HG03432 (cell line): ENCODE data around the gene SGK1.
"Not testable (repeated sequence)": the region's sequence is repeated elsewhere in the genome, so short reads cannot be mapped to it uniquely, and the experiment has no call there.

Source experiments
- ATAC-seq: cut with Tn5 transposase; IDR thresholded peaks from one replicate; pipeline ENCODE4 v1.9.1; 2021; ENCODE audit warnings: mild to moderate bottlenecking, moderate library complexity; ENCODE audit not compliant: unreplicated experiment

SGK1 gene

GRCh38 chr6:134195164-134195906, 122.6 kb downstream of the SGK1 start:
- no peak for ATAC-seq

DNA sequence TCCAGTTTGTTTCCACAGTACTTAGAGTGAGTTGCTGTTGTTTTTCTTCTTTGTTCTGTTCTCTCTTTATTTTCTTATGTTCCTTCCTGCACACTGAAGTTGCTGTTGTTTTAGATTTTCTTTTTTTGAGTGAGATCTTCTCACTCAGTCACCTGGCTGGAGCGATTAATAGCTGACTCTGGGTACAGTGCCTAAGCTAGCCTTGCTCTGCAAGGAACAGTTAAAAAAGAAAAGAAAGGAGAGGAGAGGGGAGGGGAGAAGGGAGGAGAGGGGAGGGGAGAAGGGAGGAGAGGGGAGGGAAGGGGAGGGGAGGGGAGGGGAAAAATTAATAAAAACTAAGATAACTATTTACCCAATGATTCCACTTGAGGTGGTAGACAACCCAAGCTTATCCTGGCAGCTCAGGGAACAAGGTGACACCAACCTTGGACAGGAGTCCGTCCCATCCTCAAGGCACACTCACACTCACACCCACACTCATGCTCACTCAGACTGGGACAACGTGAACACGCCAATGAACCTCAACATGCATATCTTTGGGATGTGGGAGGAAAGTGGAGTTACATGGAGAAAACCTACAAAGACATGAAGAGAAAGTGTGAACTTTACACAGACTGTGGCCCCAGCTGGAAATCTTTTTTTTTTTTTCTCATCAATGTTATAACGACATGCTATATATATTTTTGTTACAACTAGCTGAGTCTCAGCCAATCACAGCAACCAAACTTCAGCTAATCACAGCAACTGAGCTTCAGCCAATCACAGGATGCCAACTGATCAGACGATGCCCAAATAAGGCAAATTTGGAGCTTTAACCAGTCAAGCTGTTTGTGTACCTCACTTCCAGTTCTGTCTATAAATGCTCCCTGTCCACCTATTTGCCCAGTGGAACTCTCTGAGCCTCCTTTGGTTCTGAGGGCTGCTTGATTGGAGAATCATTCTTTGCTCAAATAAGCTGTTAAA, 124.1 kb downstream of the SGK1 start:
- ATAC-seq = no peak

DNA sequence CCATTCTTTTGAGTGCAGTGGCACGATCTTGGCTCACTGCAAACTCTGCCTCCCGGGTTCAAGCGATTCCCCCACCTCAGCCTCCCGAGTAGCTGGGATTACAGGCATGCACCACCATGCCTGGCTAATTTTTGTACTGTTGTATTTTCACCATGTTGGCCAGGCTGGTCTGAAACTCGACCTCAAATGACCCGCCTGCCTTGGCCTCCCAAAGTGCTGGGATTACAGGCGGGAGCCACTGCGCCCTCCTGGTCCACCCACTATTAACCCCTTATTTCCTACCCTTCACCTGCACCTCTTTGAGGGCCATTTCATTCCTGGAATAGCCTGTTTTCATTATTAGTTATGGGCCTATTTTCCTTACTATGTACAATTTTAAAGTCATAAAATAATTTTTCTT, 125.3 kb downstream of the SGK1 start:
- ATAC-seq = not testable (repeated sequence)

DNA sequence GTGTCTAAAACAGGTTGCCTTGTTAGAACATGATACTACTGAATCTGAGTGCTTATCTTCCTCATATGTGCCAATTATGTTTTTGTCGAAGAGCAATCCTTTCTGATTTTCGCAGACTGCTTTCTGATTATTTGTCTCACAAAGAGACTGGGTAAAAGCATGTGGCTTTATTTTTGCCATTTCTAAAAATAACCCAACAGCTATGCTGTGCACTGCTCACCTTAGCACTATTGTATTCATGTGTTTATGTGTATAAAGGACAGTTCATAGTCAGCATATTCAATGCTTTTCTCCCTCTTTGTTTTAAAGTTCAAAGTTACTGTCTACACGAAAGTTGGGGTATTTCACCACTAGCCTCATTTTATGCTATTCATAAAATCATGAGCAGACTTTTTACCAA, 127.0 kb downstream of the SGK1 start:
- no peak for ATAC-seq

- no peak for ATAC-seq
These were observed 130.2 kb downstream of the SGK1 start for GRCh38 chr6:134187751-134188150.

GRCh38 chr6:134187154-134187553, 130.8 kb downstream of the SGK1 start:
- ATAC-seq = no peak

- ATAC-seq = no peak
These were observed 131.6 kb downstream of the SGK1 start for GRCh38 chr6:134186355-134186754.

DNA sequence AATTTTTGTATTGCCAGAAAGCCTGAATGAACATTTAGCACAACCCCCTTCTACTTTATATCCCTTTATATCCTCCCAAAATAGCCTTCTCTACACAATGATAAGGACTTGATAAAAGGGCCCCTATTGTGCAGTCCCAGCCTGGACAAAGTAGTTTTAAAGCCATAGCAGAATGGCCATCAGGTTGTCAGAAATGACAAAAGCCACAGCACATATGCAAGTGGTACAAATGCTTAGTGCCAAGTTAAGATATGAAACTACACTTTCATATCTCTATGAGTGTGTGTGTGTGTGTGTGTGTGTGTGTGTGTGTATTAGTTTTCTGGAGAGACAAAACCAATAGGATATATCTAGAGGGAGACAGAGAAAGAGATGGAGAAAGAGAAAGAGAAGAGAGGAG, 132.6 kb downstream of the SGK1 start:
- ATAC-seq = no peak

- ATAC-seq = no peak
These were observed 134.1 kb downstream of the SGK1 start for GRCh38 chr6:134183844-134184243.

GRCh38 chr6:134182528-134182927, 135.4 kb downstream of the SGK1 start:
- ATAC-seq = no peak

DNA sequence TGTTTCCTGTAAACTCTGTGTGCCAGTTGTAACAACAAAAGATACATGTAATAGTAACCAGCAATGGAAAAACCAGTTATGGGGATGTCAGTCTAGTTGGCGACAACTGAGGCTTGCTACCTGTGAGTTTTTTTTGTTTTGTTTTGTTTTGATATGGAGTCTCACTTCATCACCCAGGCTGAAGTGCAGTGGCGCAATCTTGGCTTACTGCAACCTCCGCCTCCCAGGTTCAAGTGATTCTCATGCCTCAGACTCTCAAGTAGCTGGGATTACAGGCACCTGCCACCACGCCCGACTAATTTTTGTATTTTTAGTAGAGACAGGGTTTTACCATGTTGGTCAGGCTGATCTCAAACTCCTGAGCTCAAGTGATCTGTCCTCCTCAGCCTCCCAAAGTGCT, 136.2 kb downstream of the SGK1 start:
- ATAC-seq = not testable (repeated sequence)

GRCh38 chr6:134181251-134181650, 136.7 kb downstream of the SGK1 start:
- ATAC-seq = not testable (repeated sequence)

- ATAC-seq = not testable (repeated sequence)
These were observed 137.4 kb downstream of the SGK1 start for GRCh38 chr6:134180540-134180939.

GRCh38 chr6:134178161-134179044, 139.5 kb downstream of the SGK1 start:
- peak; percentile 30 for ATAC-seq

DNA sequence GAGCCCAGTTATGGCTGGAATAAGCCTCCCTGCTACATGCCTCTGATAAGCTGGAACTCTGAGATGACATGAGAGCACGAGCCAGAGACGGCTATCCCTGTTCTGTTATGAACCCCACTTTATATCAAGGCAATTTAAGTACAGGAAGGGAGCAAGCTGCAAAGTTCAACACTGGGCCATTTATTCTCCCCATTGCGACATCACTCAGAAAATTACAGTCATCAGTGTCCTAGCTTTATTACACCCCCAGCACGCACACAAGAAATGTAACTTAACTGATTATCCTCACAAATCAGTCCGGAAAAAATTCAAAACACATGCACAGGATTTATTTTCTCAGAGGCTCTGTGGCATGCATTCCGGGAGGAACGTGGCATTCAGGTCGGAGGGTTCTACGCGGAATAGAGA, 140.2 kb downstream of the SGK1 start:
- no peak for ATAC-seq

DNA sequence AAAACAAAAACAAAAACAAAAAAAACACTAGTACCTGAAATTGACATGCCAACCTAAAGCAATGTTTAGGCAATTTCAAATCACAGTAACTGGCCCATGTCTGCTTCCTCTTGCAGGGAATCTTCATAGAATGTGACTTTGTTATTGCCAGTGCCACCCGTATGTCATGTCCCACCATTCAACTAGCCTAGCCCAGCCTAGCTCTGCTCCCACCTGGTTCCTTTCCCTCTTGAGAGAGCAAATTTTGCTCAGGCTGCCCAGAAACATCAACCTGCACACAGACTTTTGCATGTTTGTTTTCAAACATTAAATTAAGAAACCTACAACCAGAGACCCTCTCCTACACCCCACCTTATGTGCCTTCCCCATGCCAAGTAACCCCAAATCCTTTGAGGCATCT, 140.7 kb downstream of the SGK1 start:
- no peak for ATAC-seq

DNA sequence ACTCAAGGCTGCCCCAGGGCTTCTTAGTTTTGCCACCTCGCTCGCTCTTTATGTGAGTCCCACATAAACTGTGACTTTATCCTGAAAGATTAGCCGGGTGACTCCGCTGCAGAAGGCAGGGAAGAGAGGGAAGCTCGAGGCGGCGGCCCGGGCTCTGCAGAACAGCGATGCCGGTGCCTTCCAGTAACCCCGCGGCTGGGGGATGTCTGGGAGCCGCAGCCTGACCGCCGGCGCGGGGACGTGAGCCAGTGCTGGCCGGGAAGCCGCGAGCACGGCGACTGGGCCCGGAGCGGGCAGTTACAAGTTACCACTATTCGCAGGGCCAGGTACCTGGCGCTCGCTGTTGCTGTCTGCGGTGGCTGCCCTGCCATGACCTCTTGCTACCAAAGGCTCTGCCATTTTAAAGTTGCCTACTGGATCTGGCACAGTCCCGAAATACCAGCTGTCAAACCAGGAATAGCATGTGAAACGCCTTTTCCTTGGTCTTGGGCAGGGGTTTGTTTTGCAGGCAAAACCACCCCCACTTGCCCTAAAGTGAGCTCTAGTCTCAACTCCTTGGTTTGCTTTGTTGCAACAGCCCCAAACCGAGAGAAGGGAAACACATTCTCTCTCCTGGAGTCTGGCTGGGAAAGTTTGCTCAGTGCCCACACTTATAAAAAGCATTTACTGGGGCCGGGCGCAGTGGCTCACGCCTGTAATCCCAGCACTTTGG, 141.5 kb downstream of the SGK1 start:
- no peak for ATAC-seq

GRCh38 chr6:134175532-134176263, 142.2 kb downstream of the SGK1 start:
- peak; percentile 15 for ATAC-seq

GRCh38 chr6:134174672-134175531, 143.0 kb downstream of the SGK1 start:
- peak; percentile 79 for ATAC-seq
